ENCODE results near the gene DLG2.

The DLG2 gene

GRCh38 chr11:83951521-83951920 lies 1675.6 kb downstream of the DLG2 start:
- DNase-seq (ENCODE audit: low read depth, low spot score): no peak
- no peak for TF ChIP-seq CTCF (IDR thresholded peaks at IDR 0.05; ENCODE audit: low read depth, low read length)
- in situ Hi-C loops (cut with HindIII; ENCODE audit: low sequenced_read_pairs): no loop called here
- H3K4me3 ChIP-seq (ENCODE audit: low read depth, low read length): no peak overlapping the region

GRCh38 chr11:83948200-83948599 lies 1678.9 kb downstream of the DLG2 start:
- no peak for TF ChIP-seq CTCF (IDR thresholded peaks at IDR 0.05; ENCODE audit: low read depth, low read length)
- no peak for DNase-seq (ENCODE audit: low read depth, low spot score)
- in situ Hi-C loops (cut with HindIII; ENCODE audit: low sequenced_read_pairs): no loop called here
- no peak overlapping the region for H3K4me3 ChIP-seq (ENCODE audit: low read depth, low read length)

GRCh38 chr11:83945976-83946375 lies 1681.2 kb downstream of the DLG2 start:
- no peak overlapping the region for H3K4me3 ChIP-seq (ENCODE audit: low read depth, low read length)
- in situ Hi-C loops (cut with HindIII; ENCODE audit: low sequenced_read_pairs): no loop called here
- no peak for TF ChIP-seq CTCF (IDR thresholded peaks at IDR 0.05; ENCODE audit: low read depth, low read length)
- no peak for DNase-seq (ENCODE audit: low read depth, low spot score)

- no peak overlapping the region for H3K4me3 ChIP-seq (ENCODE audit: low read depth, low read length)
- no peak for TF ChIP-seq CTCF (IDR thresholded peaks at IDR 0.05; ENCODE audit: low read depth, low read length)
- DNase-seq (ENCODE audit: low read depth, low spot score): no peak
- in situ Hi-C loops (cut with HindIII; ENCODE audit: low sequenced_read_pairs): no loop called here
These were observed 1686.1 kb downstream of the DLG2 start for GRCh38 chr11:83941050-83941449.

DNA sequence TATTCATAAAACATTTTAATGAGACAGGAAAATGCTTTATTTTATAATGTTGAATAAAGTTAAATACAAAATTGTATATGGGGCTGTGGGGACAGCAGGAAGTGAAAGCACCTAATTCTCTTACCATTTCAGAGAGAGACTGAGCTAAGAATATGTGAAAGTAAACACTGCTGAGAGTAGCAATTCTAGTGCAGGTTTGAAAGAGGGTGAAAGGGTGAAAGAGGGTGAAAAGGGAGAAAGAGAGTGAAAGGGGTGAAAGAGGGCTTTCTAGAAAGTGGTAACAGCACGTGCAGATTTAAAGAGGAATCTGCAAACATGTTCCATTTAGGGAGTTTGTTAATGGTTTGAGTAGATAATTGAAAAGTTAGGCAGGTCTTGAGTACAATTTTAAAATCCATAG lies 1689.0 kb downstream of the DLG2 start:
- TF ChIP-seq CTCF (IDR thresholded peaks at IDR 0.05; ENCODE audit: low read depth, low read length): no peak
- DNase-seq (ENCODE audit: low read depth, low spot score): no peak
- no peak overlapping the region for H3K4me3 ChIP-seq (ENCODE audit: low read depth, low read length)
- in situ Hi-C loops (cut with HindIII; ENCODE audit: low sequenced_read_pairs): no loop called here

DNA sequence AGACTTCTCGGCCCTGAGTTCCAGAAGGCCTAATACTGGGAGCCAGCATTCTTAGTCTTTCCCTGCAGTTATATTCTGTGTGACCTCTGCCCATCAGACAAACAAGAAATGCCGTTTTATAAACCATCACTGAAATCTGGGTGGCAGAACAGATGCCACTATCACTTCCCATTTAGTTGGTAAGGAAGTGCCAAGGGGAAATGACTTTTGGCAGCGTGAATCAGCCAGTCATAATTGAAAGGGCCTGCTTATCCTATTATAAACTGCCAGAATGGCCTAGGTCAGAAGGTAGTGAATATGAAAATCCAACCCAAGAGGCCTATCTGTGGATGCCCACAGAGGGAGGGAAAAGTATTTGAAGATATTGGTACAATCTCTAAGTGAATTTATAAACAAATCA lies 1694.1 kb downstream of the DLG2 start:
- in situ Hi-C loops (cut with HindIII; ENCODE audit: low sequenced_read_pairs): no loop called here
- no peak for DNase-seq (ENCODE audit: low read depth, low spot score)

More for the DNA sequence above, 1694.1 kb downstream of the DLG2 start:
- no peak overlapping the region for H3K4me3 ChIP-seq (ENCODE audit: low read depth, low read length)
- no peak for TF ChIP-seq CTCF (IDR thresholded peaks at IDR 0.05; ENCODE audit: low read depth, low read length)

Measured in astrocyte of the spinal cord (primary cell).